Glutamatergic neuron (in vitro differentiated cells): ENCODE results near the gene PGLYRP2. TPM values are rescaled to one million over a fixed set of nuclear protein-coding genes. Genes with fewer than 3 reads are reported as not detected.

Experiments
- DNase-seq: peaks from one replicate; pipeline ENCODE4 v3.0.0; 2022
- H3K27ac Mint-ChIP-seq: one replicate; pipeline ENCODE4 v1.8.0; 2020; ENCODE audit warnings: mild to moderate bottlenecking, mixed read lengths, inconsistent platforms; ENCODE audit not compliant: unreplicated experiment
- H3K27me3 Mint-ChIP-seq: one replicate; pipeline ENCODE4 v1.8.0; 2020; ENCODE audit warnings: mild to moderate bottlenecking, moderate library complexity, mixed read lengths, inconsistent platforms; ENCODE audit not compliant: unreplicated experiment
- H3K36me3 Mint-ChIP-seq: one replicate; pipeline ENCODE4 v1.8.0; 2020; ENCODE audit warnings: mild to moderate bottlenecking, mixed read lengths, inconsistent platforms; ENCODE audit not compliant: unreplicated experiment
- H3K4me1 Mint-ChIP-seq: one replicate; pipeline ENCODE4 v1.8.0; 2020; ENCODE audit warnings: mild to moderate bottlenecking, low read depth, mixed read lengths, inconsistent platforms; ENCODE audit not compliant: unreplicated experiment
- H3K4me3 Mint-ChIP-seq: one replicate; pipeline ENCODE4 v1.8.0; 2020; ENCODE audit warnings: mild to moderate bottlenecking, mixed read lengths, inconsistent platforms; ENCODE audit not compliant: unreplicated experiment
- H3K9me3 Mint-ChIP-seq: one replicate; pipeline ENCODE4 v1.8.0; 2020; ENCODE audit warnings: mild to moderate bottlenecking, moderate library complexity, mixed read lengths, inconsistent platforms; ENCODE audit not compliant: unreplicated experiment
- total RNA-seq: library from RNA; stranded (reverse); fragmentation: NEBNext Ultra II Directional; extraction: Animal tissue kit (Norgen Biotek cat#: 25700); gene quantifications from one replicate; pipeline ENCODE4 v1.2.1, GENCODE V29; 2021; ENCODE audit not compliant: unreplicated experiment
- TF ChIP-seq, protein P1 (sequence below): fragments of 200-600 bp; sonication (generic); IDR thresholded peaks from one replicate; pipeline ENCODE4 v1.5.0; 2021; ENCODE audit not compliant: partially characterized antibody, unreplicated experiment

The PGLYRP2 gene
- total RNA-seq, 1 donor from 2014 or later, result not detected

DNA sequence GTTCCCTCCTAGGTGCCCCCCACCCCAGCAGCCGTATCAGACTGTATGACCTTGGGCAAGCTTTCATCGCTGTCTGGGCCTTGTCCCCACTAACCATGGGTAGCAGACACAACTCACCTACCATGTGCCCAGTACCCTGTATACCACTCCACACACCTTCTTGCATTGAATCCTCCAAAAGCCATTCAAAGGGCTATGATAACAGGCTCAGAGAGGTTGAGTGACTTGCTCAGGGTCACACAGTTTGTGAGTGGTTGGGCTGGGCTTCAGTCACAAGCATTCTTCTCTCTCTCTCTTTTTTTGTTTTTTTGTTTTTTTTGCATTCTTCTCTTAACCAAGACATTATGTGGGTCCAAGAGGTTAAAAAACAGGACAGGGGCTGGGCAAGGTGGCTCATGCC is 17.6 kb downstream of the PGLYRP2 start:
- Mint-ChIP-seq H3K4me1 (no peaks in the 10 kb centered on the region), H3K27ac (no peak overlapping the region), H3K4me3 (no peak overlapping the region), H3K9me3 (no peaks in the 10 kb centered on the region), H3K36me3 (no peaks in the 10 kb centered on the region), H3K27me3 (peaks cover 18% of the 10 kb centered on the region)
- TF ChIP-seq, protein P1, sequence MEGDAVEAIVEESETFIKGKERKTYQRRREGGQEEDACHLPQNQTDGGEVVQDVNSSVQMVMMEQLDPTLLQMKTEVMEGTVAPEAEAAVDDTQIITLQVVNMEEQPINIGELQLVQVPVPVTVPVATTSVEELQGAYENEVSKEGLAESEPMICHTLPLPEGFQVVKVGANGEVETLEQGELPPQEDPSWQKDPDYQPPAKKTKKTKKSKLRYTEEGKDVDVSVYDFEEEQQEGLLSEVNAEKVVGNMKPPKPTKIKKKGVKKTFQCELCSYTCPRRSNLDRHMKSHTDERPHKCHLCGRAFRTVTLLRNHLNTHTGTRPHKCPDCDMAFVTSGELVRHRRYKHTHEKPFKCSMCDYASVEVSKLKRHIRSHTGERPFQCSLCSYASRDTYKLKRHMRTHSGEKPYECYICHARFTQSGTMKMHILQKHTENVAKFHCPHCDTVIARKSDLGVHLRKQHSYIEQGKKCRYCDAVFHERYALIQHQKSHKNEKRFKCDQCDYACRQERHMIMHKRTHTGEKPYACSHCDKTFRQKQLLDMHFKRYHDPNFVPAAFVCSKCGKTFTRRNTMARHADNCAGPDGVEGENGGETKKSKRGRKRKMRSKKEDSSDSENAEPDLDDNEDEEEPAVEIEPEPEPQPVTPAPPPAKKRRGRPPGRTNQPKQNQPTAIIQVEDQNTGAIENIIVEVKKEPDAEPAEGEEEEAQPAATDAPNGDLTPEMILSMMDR, result no peak
- no peak for DNase-seq

DNA sequence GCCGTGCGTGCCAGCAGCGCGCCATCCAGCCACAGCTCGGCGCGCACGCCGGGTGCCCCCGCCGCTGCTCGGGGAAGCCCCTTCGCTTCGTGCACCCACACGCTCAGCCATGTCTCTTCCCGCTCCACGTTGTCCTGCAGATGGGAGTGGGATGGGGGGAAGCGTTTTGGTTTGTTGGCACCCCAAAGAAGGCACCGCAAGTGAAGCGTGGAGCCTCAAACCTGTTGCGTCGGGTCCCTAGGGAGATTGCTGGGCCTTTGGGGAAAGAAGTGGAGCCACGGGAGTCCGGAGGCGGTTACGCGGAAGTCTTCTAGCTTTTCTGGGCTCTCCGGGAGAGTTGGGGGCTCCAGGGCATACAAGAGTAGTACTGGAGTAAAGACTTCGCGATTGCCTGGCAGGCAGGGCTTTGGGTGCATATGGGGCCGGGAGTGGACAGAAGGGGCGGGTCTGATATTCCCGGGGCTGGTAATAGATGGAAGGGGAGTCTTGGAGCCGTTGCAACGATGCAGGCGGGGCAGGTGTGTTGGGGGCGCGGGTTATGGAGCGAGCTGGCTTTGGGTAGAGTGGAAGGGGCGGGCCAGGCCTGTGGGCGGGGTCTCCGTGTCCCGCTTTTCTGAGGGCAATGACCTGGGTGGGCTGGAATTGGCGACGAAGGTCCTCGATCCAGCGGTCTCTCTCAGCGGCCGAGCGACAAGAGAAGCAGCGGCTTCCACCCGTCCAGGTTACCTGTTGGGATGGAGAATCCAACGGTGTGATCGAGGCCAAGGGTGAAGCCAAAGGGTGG is 21.4 kb downstream of the PGLYRP2 start:
- H3K9me3 Mint-ChIP-seq, result peaks cover 9% of the 10 kb centered on the region
- H3K36me3 Mint-ChIP-seq, result peaks cover 5% of the 10 kb centered on the region
- TF ChIP-seq, protein P1, result no peak
- DNase-seq, result no peak
- H3K27me3 Mint-ChIP-seq, result peaks cover 34% of the 10 kb centered on the region
- H3K27ac Mint-ChIP-seq, result no peak overlapping the region
- H3K4me1 Mint-ChIP-seq, result no peaks in the 10 kb centered on the region
- H3K4me3 Mint-ChIP-seq, result no peak overlapping the region

DNA sequence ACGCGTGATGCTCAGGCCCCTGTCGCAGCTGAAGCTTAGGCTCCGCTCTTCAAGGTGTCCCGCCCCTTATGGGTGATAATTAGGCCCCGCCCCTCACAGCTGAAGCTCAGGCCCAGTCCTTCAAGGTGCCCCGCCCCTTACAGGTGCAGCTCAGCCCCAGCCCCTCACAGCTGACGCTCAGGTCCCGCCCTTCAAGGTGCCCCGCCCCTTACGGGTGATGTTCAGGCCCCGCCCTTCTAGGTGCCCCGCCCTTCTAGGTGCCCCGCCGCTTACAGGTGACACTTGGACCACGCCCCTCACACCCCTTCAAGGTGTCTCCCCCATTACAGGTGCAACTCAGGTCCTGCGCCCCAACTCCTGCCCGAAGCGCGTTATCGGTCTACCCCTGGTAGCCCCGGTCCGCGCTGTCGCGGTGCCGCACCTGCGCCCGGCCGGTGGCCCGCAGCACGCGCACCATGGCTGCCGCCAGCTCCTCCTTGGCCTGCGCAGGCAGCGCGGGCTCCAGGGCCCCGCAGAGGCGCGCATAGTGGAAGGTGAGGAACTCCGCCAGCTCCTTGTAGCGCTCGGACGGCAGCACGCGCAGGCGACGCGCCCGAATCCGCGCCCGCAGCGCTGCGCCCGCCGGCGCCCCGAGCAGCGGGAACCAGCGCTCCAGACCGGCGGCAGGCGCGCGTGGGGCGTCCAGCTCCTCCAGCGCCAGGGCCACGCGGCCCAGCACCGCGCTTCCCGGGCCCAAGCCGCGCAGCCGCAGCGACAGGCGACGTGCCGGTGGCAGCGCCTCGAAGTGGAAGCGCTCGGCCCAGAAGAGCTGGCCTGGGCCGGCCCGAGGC is 22.2 kb downstream of the PGLYRP2 start:
- H3K4me3 Mint-ChIP-seq, result peak overlapping the region; percentile 15
- peaks cover 9% of the 10 kb centered on the region for H3K9me3 Mint-ChIP-seq
- H3K27ac Mint-ChIP-seq, result no peak overlapping the region
- DNase-seq, result no peak
- H3K4me1 Mint-ChIP-seq, result no peaks in the 10 kb centered on the region
- H3K36me3 Mint-ChIP-seq, result peaks cover 5% of the 10 kb centered on the region
- TF ChIP-seq, protein P1, result no peak
- H3K27me3 Mint-ChIP-seq, result peaks cover 34% of the 10 kb centered on the region

DNA sequence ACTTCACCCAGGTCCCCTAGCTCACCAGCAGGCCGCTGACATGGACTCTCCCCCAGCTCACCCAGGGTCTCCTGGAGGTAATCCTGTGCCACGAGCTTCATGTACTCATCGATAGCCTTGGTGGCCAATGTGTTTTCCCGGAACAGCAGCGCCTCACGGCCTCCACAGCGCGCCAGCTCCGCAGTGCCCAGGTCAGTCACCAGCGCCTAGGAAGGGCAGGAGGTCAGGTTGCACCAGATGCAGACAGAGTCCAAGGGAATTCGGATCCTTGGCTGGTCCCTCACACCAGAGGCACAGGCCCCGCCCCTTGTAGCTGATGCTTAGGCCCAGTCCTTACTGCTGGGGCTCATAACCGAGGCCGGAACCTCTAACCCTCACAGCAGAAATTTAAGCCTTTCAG is 22.9 kb downstream of the PGLYRP2 start:
- Mint-ChIP-seq H3K4me3 (peak overlapping the region; percentile 15), H3K27ac (no peak overlapping the region), H3K4me1 (no peaks in the 10 kb centered on the region), H3K9me3 (peaks cover 9% of the 10 kb centered on the region), H3K27me3 (peaks cover 29% of the 10 kb centered on the region), H3K36me3 (peaks cover 5% of the 10 kb centered on the region)
- TF ChIP-seq, protein P1, result no peak
- DNase-seq, result no peak

DNA sequence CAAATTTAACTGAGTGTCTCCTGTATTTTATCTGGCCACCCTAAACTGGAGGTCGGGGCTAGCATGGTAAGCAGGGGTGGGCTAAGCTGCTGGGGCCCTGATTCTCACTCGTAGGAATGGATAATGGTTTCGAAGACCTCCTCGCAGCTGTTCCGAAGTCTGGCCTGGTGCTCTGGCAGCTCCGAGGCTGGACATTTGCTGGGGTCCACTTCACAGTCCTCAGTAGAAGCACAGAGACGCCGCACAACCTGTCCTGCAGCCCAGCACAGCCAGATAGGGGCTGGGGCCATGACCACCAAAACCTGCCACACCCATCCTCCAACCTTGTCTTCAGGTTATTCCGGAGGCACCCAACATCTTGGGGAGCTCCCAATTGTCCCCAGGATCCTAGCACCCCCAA is 23.3 kb downstream of the PGLYRP2 start:
- Mint-ChIP-seq H3K4me1 (no peaks in the 10 kb centered on the region), H3K9me3 (peaks cover 9% of the 10 kb centered on the region), H3K4me3 (no peak overlapping the region), H3K27me3 (peaks cover 29% of the 10 kb centered on the region), H3K36me3 (peaks cover 5% of the 10 kb centered on the region), H3K27ac (no peak overlapping the region)
- TF ChIP-seq, protein P1, result no peak
- no peak for DNase-seq
